Panc1 (cell line): Measurements from ENCODE around the gene LHPP. TPM values are rescaled to one million over a fixed set of nuclear protein-coding genes. Genes with fewer than 3 reads are reported as not detected.
A peak's percentile ranks its signal among the peaks of the same experiment; 100 is the strongest.

Experiments used
- ATAC-seq: fragments of 200-7000 bp; cut with Tn5 transposase; 2 replicates; pipeline ENCODE4 v1.9.1; 2020; ENCODE audit warnings: mild to moderate bottlenecking, moderate library complexity
- BruUV-seq: library from RNA; stranded (reverse); fragments of 400-500 nt; replicated peaks from 2 replicates; lab custom pipeline; 2021; lab: Mats Ljungman, UMichigan
- CTCF ChIA-PET: fragments of 300-600 bp; sonication (Branson Sonifier 250); formaldehyde crosslinking; loops from one replicate; lab custom pipeline; 2022; ENCODE audit warnings: antibody characterized with exemption; lab: Charles Lee
- POLR2A ChIA-PET: fragments of 300-600 bp; sonication (Branson Sonifier 250); formaldehyde crosslinking; loops from one replicate; lab custom pipeline; 2022; ENCODE audit warnings: antibody characterized with exemption; lab: Charles Lee
- DNase-seq: peaks from one replicate; pipeline ENCODE4 v3.0.0-alpha.2; 2010; ENCODE audit warnings: low read depth, low spot score
- H3K27ac ChIP-seq: 2 replicates; pipeline ENCODE4 v1.5.1; 2011; ENCODE audit warnings: mild to moderate bottlenecking, low read length, inconsistent platforms
- H3K27me3 ChIP-seq: fragments of 200-500 bp; sonication (Bioruptor generic); 2 replicates; pipeline ENCODE4 v1.6.0; 2014; ENCODE audit warnings: low read length, inconsistent platforms; ENCODE audit not compliant: control insufficient read depth, insufficient read depth
- H3K36me3 ChIP-seq: fragments of 200-500 bp; sonication (Bioruptor generic); 2 replicates; pipeline ENCODE4 v1.5.1; 2014; ENCODE audit warnings: inconsistent platforms, mild to moderate bottlenecking, low read length, moderate library complexity; ENCODE audit not compliant: control insufficient read depth, insufficient read depth
- H3K4me1 ChIP-seq: 2 replicates; pipeline ENCODE4 v1.5.1; 2011; ENCODE audit warnings: inconsistent platforms, mild to moderate bottlenecking, low read length, moderate library complexity; ENCODE audit not compliant: control insufficient read depth, insufficient read depth
- H3K4me3 ChIP-seq, 2 experiments: 2 replicates each; pipeline ENCODE4 v1.5.1; 2011 to 2012; ENCODE audit warnings: low read depth in 2 of 2, low read length in 2 of 2, mild to moderate bottlenecking in 2 of 2, inconsistent platforms in 1 of 2, moderate library complexity in 1 of 2
- H3K9me3 ChIP-seq: fragments of 200-500 bp; sonication (Bioruptor generic); 2 replicates; pipeline ENCODE4 v1.5.1; 2014; ENCODE audit warnings: low read depth, mild to moderate bottlenecking, inconsistent platforms, low read length, moderate library complexity; ENCODE audit not compliant: control insufficient read depth, insufficient read depth
- POLR2AphosphoS5 ChIP-seq: IDR thresholded peaks from 2 replicates; pipeline ENCODE4 v1.6.1; 2012; ENCODE audit warnings: mild to moderate bottlenecking, low read depth, low read length, moderate library complexity
- SIN3A ChIP-seq: IDR thresholded peaks from 2 replicates; pipeline ENCODE4 v1.6.1; 2012; ENCODE audit warnings: low read depth, mild to moderate bottlenecking, low read length, moderate library complexity, borderline replicate concordance; ENCODE audit not compliant: insufficient read depth
- TCF7L2 ChIP-seq: IDR thresholded peaks from 2 replicates; pipeline ENCODE4 v1.6.1; 2011; ENCODE audit warnings: mild to moderate bottlenecking, low read depth, low read length, inconsistent platforms
- in situ Hi-C: cut with HindIII; loops from 2 replicates; pipeline ENCODE4 v1.10.0; 2016; ENCODE audit warnings: low sequenced_read_pairs, low pct_unique_long_range_greater_than_20kb
- intact Hi-C: fragments of 100-400 bp; cut with micrococcal nuclease; formaldehyde crosslinking; loops from one replicate; pipeline ENCODE4 v1.10.0; 2022; ENCODE audit not compliant: unreplicated experiment
- total RNA-seq: library from RNA; stranded (reverse); gene quantifications from one replicate; pipeline ENCODE4 v1.2.1, GENCODE V29; 2021; ENCODE audit not compliant: unreplicated experiment
- TF ChIP-seq, protein P1 (sequence below): fragments of 450-650 bp; IDR thresholded peaks from 2 replicates; pipeline ENCODE4 v1.5.1; 2017; ENCODE audit warnings: mild to moderate bottlenecking
- TF ChIP-seq, protein P2 (sequence below), 2 experiments: IDR thresholded peaks; 2 replicates each; pipeline ENCODE4 v1.6.1; 2011 to 2012; ENCODE audit warnings: low read depth in 2 of 2, control low read depth in 1 of 2, low read length in 1 of 2, mild to moderate bottlenecking in 1 of 2, moderate library complexity in 1 of 2; ENCODE audit not compliant: insufficient read depth in 1 of 2

The LHPP gene
- total RNA-seq, 1 experiment from 2014 or later: 15.0 TPM

DNA sequence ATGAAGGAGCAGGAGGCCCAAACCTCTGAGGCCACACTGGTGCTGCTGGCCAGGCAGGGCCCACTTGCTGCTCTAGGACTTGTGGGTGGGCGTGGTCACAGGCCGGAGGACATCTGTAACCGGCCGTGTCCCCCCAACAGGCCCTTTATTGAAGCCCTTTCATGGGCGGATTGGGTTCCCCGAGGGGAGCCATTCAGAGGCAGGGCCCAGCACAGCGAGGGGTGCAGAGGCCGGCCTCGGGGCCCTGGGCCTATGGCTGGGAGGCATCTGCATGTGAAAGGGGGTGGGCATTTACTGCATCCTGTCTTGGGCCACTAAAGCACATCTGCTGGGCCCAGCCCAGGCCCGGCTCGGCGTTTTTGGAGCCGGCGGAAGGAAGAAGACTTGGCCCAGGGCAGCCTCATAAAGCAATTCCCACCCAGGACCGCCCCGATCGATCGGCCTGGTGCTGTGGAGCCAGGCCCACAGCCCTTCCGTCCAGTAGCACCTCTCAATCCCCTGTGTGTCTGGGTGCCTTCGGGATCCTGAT, 8.4 kb downstream of the LHPP start:
- BruUV-seq: no TSS peak
- Histone ChIP-seq H3K27me3 (no peaks in the 10 kb centered on the region), H3K4me3 (no peak overlapping the region), H3K4me1 (peaks cover 4% of the 10 kb centered on the region), H3K36me3 (no peaks in the 10 kb centered on the region), H3K9me3 (no peaks in the 10 kb centered on the region), H3K27ac (no peak overlapping the region)
- ATAC-seq (0 out of 2 replicates have a peak, but pooled peaks have one; percentile 21), DNase-seq (no peak)
- TF ChIP-seq, protein P1, sequence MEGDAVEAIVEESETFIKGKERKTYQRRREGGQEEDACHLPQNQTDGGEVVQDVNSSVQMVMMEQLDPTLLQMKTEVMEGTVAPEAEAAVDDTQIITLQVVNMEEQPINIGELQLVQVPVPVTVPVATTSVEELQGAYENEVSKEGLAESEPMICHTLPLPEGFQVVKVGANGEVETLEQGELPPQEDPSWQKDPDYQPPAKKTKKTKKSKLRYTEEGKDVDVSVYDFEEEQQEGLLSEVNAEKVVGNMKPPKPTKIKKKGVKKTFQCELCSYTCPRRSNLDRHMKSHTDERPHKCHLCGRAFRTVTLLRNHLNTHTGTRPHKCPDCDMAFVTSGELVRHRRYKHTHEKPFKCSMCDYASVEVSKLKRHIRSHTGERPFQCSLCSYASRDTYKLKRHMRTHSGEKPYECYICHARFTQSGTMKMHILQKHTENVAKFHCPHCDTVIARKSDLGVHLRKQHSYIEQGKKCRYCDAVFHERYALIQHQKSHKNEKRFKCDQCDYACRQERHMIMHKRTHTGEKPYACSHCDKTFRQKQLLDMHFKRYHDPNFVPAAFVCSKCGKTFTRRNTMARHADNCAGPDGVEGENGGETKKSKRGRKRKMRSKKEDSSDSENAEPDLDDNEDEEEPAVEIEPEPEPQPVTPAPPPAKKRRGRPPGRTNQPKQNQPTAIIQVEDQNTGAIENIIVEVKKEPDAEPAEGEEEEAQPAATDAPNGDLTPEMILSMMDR: no peak
- TF ChIP-seq, protein P2, sequence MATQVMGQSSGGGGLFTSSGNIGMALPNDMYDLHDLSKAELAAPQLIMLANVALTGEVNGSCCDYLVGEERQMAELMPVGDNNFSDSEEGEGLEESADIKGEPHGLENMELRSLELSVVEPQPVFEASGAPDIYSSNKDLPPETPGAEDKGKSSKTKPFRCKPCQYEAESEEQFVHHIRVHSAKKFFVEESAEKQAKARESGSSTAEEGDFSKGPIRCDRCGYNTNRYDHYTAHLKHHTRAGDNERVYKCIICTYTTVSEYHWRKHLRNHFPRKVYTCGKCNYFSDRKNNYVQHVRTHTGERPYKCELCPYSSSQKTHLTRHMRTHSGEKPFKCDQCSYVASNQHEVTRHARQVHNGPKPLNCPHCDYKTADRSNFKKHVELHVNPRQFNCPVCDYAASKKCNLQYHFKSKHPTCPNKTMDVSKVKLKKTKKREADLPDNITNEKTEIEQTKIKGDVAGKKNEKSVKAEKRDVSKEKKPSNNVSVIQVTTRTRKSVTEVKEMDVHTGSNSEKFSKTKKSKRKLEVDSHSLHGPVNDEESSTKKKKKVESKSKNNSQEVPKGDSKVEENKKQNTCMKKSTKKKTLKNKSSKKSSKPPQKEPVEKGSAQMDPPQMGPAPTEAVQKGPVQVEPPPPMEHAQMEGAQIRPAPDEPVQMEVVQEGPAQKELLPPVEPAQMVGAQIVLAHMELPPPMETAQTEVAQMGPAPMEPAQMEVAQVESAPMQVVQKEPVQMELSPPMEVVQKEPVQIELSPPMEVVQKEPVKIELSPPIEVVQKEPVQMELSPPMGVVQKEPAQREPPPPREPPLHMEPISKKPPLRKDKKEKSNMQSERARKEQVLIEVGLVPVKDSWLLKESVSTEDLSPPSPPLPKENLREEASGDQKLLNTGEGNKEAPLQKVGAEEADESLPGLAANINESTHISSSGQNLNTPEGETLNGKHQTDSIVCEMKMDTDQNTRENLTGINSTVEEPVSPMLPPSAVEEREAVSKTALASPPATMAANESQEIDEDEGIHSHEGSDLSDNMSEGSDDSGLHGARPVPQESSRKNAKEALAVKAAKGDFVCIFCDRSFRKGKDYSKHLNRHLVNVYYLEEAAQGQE (IDR thresholded peaks at IDR 0.05; ENCODE audit: insufficient read depth in 1 of 2, low read depth in 2 of 2, low read length in 1 of 2): no peak
- TF ChIP-seq SIN3A (no peak), POLR2AphosphoS5 (no peak)
- intact Hi-C loops: no loop called here
- ChIA-PET CTCF (no interaction called here), POLR2A (no interaction called here)
- in situ Hi-C loops: no loop called here

DNA sequence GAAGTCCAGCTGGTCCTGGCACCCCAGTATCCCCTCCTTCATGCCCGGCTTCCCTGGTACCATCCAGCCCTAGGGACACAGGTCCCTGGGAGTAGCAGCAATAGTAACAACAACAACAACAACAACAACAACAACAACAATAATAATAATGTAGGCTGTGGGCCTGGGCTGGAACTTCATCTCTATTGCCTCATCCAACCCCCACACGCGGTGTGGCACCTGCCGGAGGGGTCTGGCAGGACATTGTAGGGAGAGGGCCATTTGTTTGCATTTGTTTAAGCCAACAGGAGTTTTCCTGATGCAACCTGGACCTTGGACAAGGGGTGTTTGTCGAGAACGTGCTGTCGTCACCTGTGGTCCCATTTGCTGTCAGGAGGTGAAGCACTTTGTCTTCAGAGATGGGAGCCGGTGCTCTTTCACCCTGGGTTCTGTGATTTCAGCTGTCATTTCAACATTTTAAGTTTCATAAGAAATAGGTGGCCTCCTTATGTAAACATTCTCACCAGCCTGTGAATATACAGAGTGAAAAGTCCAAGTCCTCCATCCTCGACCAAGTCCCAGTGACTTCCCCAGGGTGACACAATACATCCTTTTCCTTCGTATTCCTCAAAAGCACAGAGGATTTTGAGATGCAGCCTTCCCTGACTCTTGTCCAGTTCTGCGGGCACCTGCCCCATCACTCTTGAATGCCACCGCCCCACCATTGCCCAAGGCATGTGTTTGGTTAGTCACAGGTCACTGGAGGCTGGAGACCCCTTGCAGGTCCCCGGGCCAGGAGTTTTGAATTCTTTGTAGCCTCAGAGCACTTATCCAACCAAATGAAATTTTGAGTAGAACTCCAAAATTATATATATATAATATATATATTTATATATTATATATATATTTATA, 9.2 kb downstream of the LHPP start:
- POLR2A ChIA-PET: no interaction called here
- no peaks in the 10 kb centered on the region for H3K27me3 ChIP-seq
- no peak overlapping the region for H3K4me3 ChIP-seq
- H3K36me3 ChIP-seq: no peaks in the 10 kb centered on the region
- ATAC-seq (no peak), DNase-seq (no peak)
- CTCF ChIA-PET: no interaction called here
- BruUV-seq: no TSS peak
- no peaks in the 10 kb centered on the region for H3K9me3 ChIP-seq
- intact Hi-C loops: no loop called here
- no peak overlapping the region for H3K27ac ChIP-seq
- TF ChIP-seq, protein P2 (IDR thresholded peaks at IDR 0.05; ENCODE audit: insufficient read depth in 1 of 2, low read depth in 2 of 2, low read length in 1 of 2): no peak
- TF ChIP-seq, protein P1: no peak
- TF ChIP-seq TCF7L2 (no peak), POLR2AphosphoS5 (no peak), SIN3A (no peak)
- peaks cover 4% of the 10 kb centered on the region; the same call in 1 of the 2 replicates for H3K4me1 ChIP-seq
- in situ Hi-C loops: no loop called here
